SK-N-DZ (cell line): ENCODE results near the gene ZFP28.

Experiments
- DNase-seq: peaks from one replicate; pipeline ENCODE4 v3.0.0-alpha.2; 2015; ENCODE audit warnings: low spot score

Gene ZFP28

DNA sequence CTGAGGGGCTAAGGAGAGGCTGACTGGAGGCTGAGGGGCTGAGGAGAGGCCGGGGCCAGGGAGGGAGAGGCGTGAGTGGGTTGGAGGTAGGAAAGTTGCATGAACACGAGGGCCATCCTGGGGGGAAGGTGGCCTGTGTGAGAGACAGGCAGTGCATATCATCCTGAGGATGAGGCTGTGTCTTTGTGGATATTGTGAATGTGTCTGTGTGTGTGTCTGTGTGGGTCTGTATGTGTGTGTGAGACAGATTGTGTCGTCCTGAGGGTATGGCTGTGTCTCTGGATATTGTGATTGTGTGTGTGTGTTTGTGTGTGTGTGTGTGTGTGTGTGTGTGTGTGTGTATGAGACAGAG lies 56.8 kb downstream of the ZFP28 start:
- DNase-seq, result no peak

DNA sequence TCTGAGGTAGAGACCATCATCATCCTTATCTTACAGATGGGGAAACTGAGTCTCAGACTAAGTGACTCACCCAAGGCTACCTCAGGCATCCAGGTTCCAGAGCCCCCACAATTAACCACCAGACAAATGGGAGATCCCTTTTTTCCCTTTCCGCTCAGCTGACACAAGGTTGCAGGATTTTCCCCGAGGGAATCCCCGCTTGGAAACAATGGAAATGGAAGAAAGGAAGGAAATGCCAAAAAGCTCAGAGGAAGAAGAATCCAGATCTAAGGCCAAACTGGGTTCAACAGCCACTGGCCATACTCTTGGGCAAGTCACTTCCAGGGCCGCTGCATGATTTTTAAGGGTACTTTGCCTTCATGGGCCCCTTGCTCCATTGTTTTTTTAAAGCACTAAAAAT lies 57.9 kb downstream of the ZFP28 start:
- no peak for DNase-seq

DNA sequence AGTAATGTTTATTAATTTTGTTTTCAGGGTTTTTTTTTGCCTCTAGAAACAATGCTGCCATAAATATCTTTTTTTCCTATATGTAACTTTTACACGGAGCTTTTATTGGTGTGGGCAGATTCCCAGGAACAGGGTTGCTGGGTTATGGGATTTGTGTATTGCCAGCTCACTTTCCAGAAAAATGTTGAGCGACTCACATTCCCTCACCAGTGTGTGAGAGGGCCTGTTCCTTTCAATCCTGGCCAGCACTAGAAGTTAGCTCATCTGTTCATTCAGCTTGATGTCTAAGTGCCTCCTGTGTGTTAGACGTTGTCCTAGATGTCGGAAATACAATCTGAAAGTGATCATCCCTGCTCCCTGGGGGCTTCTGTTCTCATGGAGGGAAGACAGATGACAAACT lies 58.9 kb downstream of the ZFP28 start:
- DNase-seq, result no peak

DNA sequence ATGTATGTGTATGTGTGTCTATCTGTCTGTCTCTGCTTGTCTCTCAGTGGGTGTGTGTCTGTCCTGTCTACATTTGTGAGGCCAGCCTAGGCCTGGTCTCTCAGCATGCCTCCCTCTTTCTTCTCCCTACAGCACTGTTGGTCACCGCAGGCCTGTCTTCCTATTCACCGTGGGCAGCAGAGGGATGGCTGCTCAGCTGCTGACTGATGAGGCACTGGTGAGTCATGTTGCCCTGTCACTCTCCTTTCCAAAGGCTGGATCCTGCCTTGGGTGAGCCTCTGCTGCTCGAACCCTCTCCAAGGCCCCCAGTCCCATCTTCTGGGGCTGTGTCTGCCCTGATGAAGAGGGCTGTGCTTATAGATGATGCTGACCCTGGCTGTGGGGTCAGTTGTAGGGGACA lies 62.6 kb downstream of the ZFP28 start:
- DNase-seq, result no peak

DNA sequence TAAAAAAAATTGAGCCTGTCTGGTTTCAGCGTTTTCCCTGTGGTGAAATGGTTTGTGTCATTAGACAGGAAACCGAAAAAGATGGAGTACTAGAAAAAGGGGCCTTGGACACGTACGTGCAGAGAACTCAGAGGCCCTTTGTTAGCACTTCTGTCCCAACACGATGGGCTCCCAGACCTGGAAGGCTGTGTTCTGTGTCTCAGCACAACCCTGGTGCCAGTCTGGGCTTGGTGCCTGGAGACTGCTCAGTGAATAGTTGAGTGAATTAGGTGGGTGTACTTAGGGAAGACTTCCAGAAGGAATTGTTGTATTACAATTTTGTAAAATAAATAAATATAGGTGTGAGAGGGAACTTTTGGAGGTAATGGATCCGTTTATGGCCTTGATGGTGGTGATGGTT lies 65.1 kb downstream of the ZFP28 start:
- DNase-seq, result no peak
